GM20431 (cell line): ENCODE data around the gene CDC37.
"Not testable (repeated sequence)": the region's sequence is repeated elsewhere in the genome, so short reads cannot be mapped to it uniquely, and the experiment has no call there.

Experiments used
- in situ Hi-C: fragments of 300-500 bp; cut with MseI, MboI; formaldehyde crosslinking; loops from one replicate; pipeline ENCODE4 v1.15.0; 2020; ENCODE audit warnings: low sequenced_read_pairs; ENCODE audit not compliant: unreplicated experiment

CDC37 gene

DNA sequence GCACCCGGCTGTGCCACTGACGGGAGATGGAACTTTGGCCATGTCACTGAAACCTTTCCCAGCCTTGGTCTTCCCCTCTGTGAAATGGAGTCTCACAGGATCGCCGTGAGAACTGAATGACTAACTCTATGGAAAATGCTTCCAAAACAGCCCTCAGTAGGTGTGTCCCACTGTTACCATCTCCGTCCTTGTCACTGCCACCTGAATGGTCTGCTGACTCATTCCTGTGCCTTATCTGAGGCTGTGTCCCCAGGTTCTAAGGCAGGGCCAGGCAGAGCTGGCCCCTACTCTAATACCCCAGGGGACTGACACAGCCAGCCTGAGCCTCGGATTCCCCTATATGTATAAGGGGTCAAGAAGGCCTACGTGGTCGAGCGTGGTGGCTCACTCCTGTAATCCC is 4.5 kb downstream of the CDC37 start:
- in situ Hi-C loops: loop anchor here (25.0 kb wide), 1 partner anchor 462 kb away; the partner anchor contains the start of gene OLFM2

DNA sequence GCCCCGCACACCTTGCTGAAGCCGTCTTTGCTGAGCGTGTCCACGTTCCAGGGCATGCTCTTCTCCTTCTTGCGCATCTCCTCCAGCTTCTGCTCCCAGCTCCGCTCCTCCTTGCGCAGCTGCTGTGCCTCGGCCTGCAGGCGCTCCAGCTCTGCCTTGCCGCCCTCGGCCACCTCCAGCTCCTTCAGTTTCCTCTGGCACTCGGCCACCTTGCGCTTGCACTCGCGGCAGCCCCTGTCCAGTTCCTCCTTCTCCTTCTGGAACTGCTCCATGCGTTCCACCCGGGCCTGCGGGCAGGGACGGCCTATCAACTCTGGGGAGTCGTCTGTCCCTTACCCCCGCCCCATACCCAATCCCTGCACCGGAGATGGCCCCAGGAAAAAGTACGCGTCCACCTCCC is 7.4 kb downstream of the CDC37 start:
- in situ Hi-C loops: loop anchor here (25.0 kb wide), 1 partner anchor 459 kb away; the partner anchor contains the start of gene OLFM2

DNA sequence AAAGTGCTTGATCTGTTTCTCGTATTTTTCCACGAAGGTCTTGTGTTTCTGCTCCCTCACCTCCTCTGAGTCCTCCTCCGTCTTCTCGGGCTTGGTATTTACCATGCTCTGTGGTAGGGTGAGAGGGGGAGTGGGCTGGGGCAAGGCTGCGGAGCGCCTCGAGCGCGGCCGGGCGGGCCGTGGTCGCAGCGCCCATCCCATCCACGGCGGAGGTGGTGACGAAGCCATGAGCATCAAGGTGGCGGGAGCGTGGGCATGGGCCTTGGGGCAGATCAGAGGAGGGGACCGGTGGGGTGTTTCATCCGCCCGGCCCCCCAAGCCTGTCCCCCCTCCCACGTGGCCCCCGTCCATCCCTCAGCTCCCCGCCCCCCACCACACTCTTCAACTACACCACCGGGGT is 7.9 kb downstream of the CDC37 start:
- in situ Hi-C loops: loop anchor here (25.0 kb wide), 1 partner anchor 458 kb away; the partner anchor contains the start of gene OLFM2

DNA sequence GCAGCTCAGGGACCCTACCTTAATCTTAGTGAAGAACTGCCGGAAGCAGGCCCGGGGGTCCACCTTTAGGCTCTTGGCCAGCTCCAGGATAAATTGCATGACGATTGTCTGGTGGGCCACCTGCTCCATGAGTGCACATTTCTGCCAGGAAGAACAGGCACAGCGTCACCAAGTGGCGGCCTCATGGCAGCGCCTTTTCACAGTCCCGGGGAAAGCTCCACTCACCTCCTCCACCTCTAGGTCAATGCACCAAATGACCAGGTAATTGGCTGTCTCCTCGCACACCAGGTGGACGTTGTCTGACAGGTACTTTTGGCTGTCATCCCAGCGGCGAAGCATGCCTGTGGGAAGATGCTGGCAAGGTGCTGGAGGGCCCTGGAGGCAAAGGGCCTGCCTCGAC is 8.3 kb downstream of the CDC37 start:
- in situ Hi-C loops: loop anchor here (25.0 kb wide), 1 partner anchor 458 kb away; the partner anchor contains the start of gene OLFM2

DNA sequence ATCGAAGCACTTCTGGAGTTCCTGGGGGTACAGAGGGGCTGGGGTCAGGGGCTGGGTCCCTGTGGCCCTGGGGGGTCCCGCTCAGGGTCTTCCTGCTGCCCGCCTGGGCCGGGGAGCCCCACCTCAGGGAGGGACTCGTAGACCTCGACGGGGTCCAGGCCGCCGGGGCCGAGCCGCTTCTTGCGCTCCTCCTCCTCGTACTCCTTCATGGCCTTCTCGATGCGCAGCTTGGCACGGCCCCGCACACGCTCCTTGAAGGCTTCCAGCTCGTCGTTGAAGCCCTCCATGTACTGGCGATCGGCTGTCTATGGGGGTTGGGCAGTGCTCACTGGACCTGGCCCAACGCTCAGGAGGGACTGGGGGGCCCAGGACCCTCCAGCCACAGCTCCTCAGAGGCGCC is 10.2 kb downstream of the CDC37 start:
- in situ Hi-C loops: loop anchor here (25.0 kb wide), 1 partner anchor 456 kb away; the partner anchor contains the start of gene OLFM2

DNA sequence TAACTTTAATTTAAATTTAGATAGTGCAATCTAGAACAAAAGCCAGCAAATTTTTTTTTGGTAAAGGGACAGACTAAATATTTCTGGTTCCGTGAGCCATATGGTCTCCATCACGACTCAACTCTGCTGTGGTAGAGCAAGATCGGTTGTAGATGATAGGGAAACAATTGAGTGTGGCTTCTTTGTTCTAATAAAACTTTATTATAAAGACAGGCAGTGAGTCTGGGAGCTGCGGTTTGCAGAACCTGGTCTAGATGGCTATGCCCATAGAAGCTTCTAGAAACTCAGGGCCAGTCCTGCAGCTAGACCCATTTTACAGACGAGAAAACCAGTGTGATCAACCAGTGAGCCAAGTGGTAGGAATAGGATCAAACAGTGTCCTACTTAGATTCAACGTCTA is 11.2 kb downstream of the CDC37 start:
- in situ Hi-C loops: loop anchor here (25.0 kb wide), 1 partner anchor 455 kb away; the partner anchor contains the start of gene OLFM2

DNA sequence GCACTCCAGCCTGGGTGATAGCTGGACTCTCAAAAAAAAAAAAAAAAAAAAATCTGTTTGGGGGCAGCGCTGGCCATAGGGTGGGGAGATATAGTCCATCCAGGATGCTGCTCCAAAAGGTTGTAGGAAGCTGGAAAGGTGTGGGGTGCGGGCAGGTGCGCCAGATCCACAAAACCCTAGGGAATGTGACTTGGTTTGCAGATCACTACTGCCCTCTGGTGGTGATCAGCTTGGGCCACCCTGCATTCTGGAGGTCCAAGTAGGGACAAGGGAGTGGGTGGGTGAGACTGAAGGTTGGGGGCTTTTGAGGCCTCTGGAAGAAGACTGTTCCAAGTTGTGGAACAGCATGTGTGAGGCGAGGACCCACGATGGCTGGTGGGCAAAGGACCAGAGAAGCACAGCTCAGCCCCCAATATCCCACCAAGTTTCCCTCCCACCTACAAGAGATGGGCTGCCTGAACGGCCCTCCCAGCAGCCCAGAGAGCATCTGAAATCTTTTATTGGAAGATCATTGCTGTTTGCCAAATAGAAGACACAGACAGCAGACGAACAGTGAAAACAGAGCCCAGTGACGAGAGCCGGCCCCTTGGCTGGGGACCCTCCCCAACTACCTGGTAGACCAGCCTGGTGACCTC is 12.6 kb downstream of the CDC37 start:
- in situ Hi-C loops: loop anchor here (25.0 kb wide), 1 partner anchor 453 kb away; the partner anchor contains the start of gene OLFM2

DNA sequence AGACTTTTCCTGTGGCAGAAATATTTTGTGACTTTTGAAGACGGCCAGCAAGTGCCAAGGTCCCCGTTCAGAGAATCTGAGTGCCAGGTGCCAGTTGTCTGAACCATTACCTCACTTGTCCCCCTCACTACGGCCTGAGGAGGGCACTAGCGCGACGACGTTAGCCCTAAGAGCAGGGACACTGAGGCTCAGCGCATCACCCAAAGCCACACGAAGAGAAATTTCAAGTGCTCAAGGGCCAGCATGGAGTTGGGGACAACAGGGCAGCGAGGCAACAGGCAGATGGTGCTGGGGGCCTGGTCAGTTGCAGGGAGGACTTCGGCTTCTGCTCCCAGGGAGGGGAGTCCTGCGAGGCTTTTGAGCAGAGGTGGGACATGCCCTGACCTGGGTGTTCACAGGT is 13.5 kb downstream of the CDC37 start:
- in situ Hi-C loops: loop anchor here (25.0 kb wide), 1 partner anchor 453 kb away; the partner anchor contains the start of gene OLFM2

DNA sequence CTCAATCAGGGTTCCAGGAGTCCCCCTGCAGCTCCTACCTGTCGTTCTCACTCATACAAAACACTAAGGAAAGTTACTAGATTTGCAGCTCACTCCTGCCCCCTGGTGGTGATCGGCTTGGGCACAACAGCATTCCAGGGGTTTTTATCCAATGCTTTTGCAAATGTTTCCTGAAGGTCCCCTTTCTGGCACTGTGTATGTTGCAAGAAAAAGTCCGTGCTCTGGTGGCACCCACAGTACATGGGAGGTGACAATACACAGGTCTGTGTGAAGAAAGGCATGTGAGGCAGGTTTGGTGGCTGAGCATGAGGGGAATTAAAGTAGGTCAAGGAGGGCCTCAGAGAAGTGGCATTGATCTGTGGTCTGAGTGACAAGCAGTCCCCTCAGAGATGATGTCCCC is 14.4 kb downstream of the CDC37 start:
- in situ Hi-C loops: loop anchor here (25.0 kb wide), 1 partner anchor 452 kb away; the partner anchor contains the start of gene OLFM2

DNA sequence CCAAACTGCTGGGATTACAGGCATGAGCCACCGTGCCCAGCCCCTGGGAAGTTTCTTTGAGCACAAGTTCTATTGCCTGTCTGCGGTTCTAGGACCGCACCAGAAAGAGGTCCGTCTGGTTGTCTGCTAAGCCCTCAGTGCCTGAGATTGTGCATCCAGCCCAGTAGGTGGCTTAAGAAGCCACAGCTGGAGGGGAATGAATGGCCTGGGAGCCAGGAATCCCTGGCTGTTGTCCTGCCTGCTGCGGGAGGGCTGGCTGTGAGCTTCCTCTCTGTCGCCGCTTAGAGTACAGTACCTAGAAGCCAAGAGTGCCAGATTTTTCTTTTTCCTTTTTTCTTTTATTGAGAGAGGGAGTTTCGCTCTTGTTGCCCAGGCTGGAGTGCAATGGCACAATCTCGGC is 18.8 kb downstream of the CDC37 start:
- in situ Hi-C loops: loop anchor here (5.0 to 25.0 kb wide), 2 partner anchors 112 to 447 kb away; partner anchors contain the start of genes ICAM1 and OLFM2

DNA sequence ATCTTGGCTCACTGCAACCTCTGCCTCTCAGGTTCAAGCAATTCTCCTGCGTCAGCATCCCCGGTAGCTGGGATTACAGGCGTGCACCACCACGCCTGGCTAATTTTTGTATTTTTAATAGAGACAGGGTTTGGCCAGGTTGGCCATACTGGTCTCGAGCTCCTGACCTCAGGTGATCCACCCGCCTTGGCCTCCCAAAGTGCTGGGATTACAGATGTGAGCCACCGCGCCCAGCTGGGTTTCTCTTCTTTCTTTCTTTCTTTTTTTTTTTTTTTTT is 20.2 kb downstream of the CDC37 start:
- in situ Hi-C loops: loop anchor here (5.0 to 25.0 kb wide), 2 partner anchors 111 to 446 kb away; partner anchors contain the start of genes ICAM1 and OLFM2

DNA sequence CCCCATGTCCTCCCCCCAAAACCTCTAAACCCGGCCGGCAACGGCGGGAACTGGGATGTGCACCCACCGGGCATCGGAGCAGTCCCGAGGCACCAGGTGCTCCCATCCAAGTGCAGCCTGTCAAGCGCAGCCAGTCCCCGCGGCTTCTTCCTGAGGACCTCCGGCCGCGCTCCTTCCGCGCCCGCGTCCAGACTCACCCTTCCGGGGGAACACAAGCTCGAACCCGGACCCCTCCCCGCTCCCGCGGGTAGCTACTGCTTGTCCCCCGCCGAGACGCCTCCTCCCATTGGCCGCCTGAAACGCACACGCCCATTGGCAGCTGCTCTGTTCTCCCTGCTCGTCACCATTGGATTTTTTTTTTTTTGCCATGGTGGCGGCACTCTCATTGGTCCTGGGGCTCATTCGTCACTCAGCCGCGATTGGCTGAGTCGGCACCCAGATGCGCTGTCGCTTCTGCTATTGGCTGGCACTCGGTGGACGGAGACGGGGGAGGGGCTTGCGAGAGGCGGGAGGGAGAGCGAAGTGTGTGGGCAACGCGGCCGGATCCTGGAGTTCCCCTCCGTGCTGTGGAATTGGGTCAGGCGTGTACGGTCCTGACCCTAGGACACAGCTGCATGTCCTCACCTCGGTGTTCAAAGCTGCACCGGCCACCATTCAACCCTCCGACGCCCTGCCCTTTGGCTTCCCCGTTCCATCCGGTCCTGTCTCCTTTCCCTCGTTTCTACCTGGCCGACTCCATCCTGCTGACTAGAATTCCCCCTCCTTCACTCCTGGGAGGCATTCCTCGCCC is 22.8 kb downstream of the CDC37 start, which contains the start of gene TYK2:
TYK2 (minus strand) TSS at position 260 of the 790 bp plus-strand sequence. CDS start 2,166 bp downstream, outside the sequence.
- in situ Hi-C loops: loop anchor here (5.0 to 25.0 kb wide), 2 partner anchors 108 to 443 kb away; partner anchors contain the start of genes ICAM1 and OLFM2

DNA sequence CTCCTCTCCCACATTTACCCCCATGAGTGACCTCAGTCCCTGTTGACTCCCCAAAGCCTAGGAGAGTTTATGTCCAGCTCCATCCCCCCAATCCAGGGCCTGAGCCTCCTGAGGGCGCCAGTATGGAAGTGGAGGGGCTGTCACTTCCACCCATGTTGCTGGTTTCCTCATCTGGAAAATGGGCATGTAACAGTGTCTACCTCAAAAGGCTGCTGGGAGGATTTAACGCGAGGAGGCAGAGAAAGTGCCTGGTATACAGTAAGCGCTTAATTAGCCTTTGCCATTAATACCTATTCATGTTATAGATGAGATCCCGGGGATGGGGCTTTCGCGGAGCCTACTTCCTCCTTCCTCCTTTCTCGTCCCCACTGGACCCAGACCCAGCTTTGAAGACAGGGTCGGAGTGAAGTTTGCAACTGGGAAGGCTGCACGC is 23.4 kb downstream of the CDC37 start:
- in situ Hi-C loops: loop anchor here (5.0 to 25.0 kb wide), 2 partner anchors 108 to 443 kb away; partner anchors contain the start of genes ICAM1 and OLFM2

DNA sequence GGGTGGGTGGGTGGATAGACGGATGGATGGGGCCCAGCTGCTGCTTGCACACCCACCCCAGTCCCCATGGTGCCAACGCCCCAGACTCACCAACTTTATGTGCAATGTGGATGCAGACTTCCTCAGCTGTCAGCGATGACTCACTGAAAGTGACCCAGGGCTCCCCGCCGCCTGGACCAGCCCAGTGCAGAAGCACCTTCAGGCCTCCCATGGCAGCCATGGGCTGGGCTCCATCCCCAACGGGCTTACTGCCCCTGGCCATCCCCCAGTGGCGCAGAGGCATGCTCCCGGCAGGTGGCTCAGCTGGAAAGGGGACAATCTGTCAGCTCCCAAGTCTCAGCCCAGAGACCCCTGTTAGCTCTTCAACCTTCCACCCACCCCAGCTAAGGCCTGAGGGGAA is 25.2 kb downstream of the CDC37 start:
- in situ Hi-C loops: loop anchor here (25.0 kb wide), 1 partner anchor 441 kb away; the partner anchor contains the start of gene OLFM2

DNA sequence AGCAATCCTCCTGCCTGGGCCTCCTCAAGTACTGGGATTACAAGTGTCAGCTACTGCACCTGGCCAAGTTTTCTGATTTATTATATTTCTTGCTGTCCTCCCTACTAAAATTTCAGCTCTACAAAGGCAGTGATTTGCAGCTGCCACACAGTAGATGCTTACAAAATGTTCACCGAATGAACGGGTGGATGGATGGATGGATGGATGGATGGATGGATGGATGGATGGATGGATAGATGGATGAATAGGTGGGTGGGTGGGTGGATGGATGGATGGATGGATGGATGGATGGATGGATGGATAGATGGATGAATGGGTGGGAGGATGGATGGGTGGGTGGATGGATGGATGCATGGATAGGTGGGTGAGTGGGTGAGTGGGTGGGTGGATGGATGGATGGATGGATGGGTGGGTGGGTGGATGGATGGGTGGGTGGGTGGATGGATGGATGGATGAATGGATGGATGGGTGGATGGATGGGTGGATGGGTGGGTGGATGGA is 26.2 kb downstream of the CDC37 start:
- in situ Hi-C loops: loop anchor here (25.0 kb wide), 1 partner anchor 440 kb away; the partner anchor contains the start of gene OLFM2

DNA sequence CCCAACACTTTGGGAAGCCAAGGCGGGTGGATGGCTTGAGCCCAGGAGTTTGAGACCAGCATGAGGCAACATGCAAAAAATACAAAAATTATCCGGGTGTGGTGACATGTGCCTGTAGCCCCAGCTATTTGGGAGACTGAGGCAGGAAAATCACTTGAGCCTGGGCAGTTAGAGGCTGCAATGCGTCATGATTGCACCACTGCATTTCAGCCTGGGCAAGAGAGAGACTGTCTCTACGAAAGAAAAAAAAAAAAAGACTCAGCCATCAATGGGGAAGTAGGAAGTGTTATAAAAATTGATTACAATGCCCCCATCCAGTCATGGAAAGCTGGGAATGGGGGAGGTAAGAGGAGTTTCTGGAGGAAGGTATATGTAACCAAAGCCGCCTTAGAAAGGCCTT is 28.4 kb downstream of the CDC37 start:
- in situ Hi-C loops: loop anchor here (25.0 kb wide), 1 partner anchor 438 kb away; the partner anchor contains the start of gene OLFM2

DNA sequence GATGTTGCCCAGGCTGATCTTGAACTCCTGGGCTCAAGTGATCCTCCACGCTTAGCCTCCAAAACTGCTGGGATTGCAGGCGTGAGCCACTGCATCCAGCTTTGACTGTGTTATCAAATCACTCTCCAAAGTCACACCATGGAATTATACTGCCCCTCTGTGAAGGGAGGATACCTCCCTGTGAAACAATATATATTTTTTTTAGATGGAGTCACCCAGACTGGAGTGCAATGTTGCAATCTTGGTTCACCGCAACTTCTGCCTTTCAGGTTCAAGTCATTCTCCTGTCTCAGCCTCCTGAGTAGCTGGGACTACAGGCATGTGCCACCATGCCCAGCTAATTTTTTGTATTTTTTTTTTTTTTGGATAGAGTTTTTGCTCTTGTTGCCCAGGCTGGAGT is 30.7 kb downstream of the CDC37 start:
- in situ Hi-C loops: no loop called here

DNA sequence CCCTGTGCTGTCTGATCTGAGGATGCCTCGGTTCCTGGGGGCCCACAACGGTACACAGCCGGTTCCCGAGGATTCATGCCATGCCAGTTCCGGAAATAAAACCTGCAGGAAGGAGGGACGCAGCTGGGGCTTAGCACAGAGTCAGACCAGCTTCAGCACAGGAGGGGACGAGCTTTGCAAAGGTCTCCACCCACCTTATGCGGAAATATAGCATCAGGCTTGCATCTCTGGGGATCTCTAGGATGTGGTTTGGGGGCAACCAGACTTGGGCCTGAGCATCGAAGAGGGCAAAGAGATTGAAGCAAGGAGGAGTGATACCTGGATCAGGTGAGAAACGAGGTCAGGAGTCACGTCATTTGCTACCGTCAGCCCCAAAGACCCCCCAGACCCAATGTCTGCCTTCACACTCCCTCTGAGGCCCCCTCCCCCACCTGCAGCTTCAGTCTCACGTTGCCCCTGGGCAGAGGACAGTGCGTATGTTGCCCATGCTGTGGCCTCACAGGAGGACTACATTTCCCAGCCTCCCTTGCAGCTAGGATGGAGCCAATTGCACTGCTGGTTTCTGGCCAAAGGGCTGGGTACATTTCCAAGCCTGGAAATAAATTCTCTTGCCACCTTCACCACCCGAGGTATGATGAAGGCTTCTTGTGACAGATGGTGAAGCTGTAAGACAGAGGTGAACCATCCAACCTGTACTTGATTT is 35.1 kb downstream of the CDC37 start:
- in situ Hi-C loops: no loop called here

DNA sequence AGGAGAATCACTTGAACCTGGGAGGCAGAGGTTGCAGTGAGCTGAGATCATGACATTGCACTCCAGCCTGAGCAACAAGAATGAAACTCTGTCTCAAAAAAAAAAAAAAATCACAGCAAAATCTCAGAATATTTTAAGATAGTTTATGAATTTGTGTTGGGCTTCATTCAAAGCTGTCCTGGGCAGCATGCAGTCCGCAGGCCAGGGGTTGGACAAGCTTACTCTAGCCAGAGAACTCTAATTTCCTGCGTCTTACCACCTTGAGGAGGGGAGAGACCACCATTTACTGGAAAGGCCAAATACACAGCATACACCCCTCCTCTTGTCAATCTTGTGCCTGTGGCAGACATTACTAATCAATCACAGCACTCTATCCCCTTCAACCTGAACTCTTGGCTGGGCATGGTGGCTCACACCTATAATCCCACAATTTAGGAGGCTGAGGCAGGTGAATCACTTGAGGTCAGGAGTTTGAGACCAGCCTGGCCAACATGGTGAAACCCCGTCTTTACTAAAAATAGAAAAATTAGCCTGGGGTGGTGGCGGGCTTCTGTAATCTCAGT is 36.3 kb downstream of the CDC37 start:
- in situ Hi-C loops: not testable (repeated sequence)
